ENCODE results near the gene PPIF.
A peak's percentile ranks its signal among the peaks of the same experiment; 100 is the strongest.

The PPIF gene

DNA sequence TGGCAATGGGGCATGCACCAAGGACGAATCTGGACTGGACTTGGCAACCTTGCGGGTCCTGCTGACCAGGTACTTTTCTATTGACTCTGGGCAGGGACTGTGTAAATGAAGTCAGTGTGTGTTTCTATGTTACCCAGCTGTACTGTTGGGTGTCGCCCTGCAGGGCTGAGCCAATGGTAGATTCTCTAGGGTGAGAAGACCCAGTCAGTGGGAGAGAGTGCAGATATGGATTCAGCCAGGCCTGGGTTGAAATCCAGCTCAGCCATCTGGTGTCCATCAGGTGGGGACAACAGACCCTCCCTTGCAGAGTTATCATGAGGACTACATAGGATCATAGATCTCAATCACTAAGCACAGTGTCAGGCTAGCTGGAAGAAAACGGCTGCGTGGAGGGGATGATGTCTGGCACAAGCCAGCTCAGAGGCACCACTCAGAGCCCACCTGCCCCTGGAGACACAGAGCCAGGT lies 4.9 kb upstream of the PPIF start:
- Histone ChIP-seq H3K27ac (ENCODE audit: insufficient read depth in 1 of 2, low read depth in 1 of 2, low read length in 2 of 2, poor library complexity in 1 of 2, severe bottlenecking in 2 of 2) (no peak overlapping the region), H3K4me1 (ENCODE audit: control extremely low read depth in 1 of 4, control insufficient read depth in 4 of 4, insufficient read depth in 4 of 4, low read length in 3 of 4) (peaks cover 3 to 31% (median 6%) of the 10 kb centered on the region in 4 experiments), H3K4me3 (ENCODE audit: control insufficient read depth in 1 of 7, extremely low read depth in 1 of 7, insufficient read depth in 4 of 7, low read depth in 2 of 7, low read length in 6 of 7) (no peak overlapping the region), H3K27me3 (replicated peaks in 2 of 5; ENCODE audit: control insufficient read depth in 4 of 5, insufficient read depth in 5 of 5, low read length in 4 of 5) (no peaks in the 10 kb centered on the region), H3K9me3 (ENCODE audit: control extremely low read depth in 1 of 5, control insufficient read depth in 4 of 5, insufficient read depth in 2 of 5, low read depth in 1 of 5, low read length in 4 of 5) (peaks cover 0 to 3% (median 0%) of the 10 kb centered on the region in 5 experiments), H3K36me3 (ENCODE audit: control insufficient read depth in 4 of 4, insufficient read depth in 4 of 4, low read length in 3 of 4) (no peaks in the 10 kb centered on the region)
- DNase-seq = no peak
- POLR2A ChIA-PET = no interaction called here
- CTCF ChIA-PET = interaction anchor here (1.0 to 2.5 kb wide), 5 partner anchors 8 to 25 kb away, joined by 3 to 11 read pairs (median 3); no protein-coding TSS in a partner anchor
- WGBS (ENCODE audit: insufficient coverage) = 98% methylated on average over 5 of the region's 5 CpGs

DNA sequence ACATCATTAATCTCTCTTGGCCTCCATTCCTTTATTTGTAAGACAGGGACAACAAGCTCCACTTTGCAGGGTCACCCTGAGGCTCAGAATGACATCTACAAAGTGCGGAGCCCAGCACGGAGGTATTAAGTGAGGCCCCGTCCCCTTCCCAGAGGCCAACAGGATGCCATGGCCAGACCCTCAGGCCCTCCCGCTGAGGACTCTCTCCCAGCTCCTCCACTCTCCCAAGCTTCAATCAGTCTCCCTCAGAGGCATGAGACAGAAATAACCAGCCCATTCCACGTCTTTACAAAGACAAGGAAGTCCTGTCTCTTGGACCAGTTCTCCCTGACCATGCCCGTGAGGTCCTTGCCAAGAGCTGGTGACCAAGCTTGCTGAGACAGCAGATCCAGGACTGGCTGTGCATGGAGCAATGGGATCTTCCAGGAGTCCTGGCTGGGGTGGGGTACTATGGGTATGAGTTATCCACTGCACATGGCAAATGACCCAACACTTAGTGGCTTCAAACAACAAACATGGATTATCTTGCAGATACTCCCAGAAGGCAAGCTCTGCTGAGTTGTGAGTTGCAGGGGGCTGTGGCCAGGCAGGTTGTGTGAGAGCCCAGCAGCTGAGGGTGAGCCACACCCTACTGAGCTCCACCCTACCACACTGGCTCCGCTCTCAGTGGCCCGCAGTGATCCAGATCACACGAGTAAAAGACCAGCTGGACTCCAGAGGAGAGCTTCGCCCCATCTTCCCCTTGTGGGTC lies 4.3 kb upstream of the PPIF start:
- no peaks in the 10 kb centered on the region for H3K36me3 ChIP-seq (ENCODE audit: control insufficient read depth in 4 of 4, insufficient read depth in 4 of 4, low read length in 3 of 4)
- H3K4me1 ChIP-seq (ENCODE audit: control extremely low read depth in 1 of 4, control insufficient read depth in 4 of 4, insufficient read depth in 4 of 4, low read length in 3 of 4) = peaks cover 3 to 31% (median 12%) of the 10 kb centered on the region in 4 experiments
- no peak overlapping the region for H3K4me3 ChIP-seq (ENCODE audit: control insufficient read depth in 1 of 7, extremely low read depth in 1 of 7, insufficient read depth in 4 of 7, low read depth in 2 of 7, low read length in 6 of 7)
- CTCF ChIA-PET = interaction anchor here (1.0 to 2.5 kb wide), 6 partner anchors 9 to 26 kb away, joined by 3 to 11 read pairs (median 3); no protein-coding TSS in a partner anchor
- H3K27me3 ChIP-seq (replicated peaks in 2 of 5; ENCODE audit: control insufficient read depth in 4 of 5, insufficient read depth in 5 of 5, low read length in 4 of 5) = no peaks in the 10 kb centered on the region
- no peak overlapping the region for H3K27ac ChIP-seq (ENCODE audit: insufficient read depth in 1 of 2, low read depth in 1 of 2, low read length in 2 of 2, poor library complexity in 1 of 2, severe bottlenecking in 2 of 2)
- H3K9me3 ChIP-seq (ENCODE audit: control extremely low read depth in 1 of 5, control insufficient read depth in 4 of 5, insufficient read depth in 2 of 5, low read depth in 1 of 5, low read length in 4 of 5) = no peaks in the 10 kb centered on the region
- DNase-seq = no peak
- 97% methylated on average over 8 of the region's 10 CpGs for WGBS (ENCODE audit: insufficient coverage)
- POLR2A ChIA-PET = no interaction called here

DNA sequence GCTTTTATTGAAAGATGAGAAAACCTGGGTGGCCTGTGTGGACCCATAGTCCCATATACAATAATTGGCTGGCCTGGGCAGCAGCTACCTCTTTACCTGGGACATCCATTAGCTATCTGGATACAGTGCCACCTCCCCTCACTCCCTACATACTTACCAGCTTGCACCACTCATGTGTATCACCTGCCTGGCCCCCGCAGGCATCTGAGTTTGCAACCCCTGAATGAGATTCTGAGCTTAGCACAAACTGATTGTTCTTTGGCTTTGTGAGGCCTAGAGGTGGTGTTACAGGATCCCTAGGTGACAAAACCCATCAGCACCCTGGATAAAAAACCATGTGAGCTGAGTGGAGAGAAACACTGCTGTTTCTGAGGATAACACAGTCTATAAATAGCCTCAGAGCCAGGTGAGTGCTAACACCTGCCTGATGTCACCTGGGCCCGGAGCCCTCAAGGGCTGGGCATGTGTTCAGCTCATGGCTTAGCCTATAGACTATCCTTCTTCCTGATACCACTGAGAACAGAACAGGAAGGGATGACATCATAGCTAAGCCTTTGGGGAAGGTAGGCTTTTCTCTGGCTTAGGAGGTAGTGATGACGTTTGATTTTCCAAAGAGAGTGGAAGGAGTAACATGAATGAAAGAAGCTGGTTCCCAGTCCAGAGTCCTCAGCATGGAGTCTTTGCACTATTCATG lies 2.6 kb upstream of the PPIF start:
- 80% methylated on average over 1 of the region's 3 CpGs for WGBS (ENCODE audit: insufficient coverage)
- no peak overlapping the region for H3K4me3 ChIP-seq (ENCODE audit: control insufficient read depth in 1 of 7, extremely low read depth in 1 of 7, insufficient read depth in 4 of 7, low read depth in 2 of 7, low read length in 6 of 7)
- H3K27me3 ChIP-seq (replicated peaks in 2 of 5; ENCODE audit: control insufficient read depth in 4 of 5, insufficient read depth in 5 of 5, low read length in 4 of 5) = no peaks in the 10 kb centered on the region
- H3K4me1 ChIP-seq (ENCODE audit: control extremely low read depth in 1 of 4, control insufficient read depth in 4 of 4, insufficient read depth in 4 of 4, low read length in 3 of 4) = peaks cover 5 to 47% (median 23%) of the 10 kb centered on the region in 4 experiments
- no peak for DNase-seq
- peaks cover 7 to 16% (median 8%) of the 10 kb centered on the region in 4 experiments for H3K36me3 ChIP-seq (ENCODE audit: control insufficient read depth in 4 of 4, insufficient read depth in 4 of 4, low read length in 3 of 4)
- CTCF ChIA-PET = interaction anchor here (0.6 to 5.5 kb wide), 19 partner anchors 10 to 146 kb away, joined by 3 to 46 read pairs (median 5); no protein-coding TSS in a partner anchor
- H3K27ac ChIP-seq (ENCODE audit: insufficient read depth in 1 of 2, low read depth in 1 of 2, low read length in 2 of 2, poor library complexity in 1 of 2, severe bottlenecking in 2 of 2) = no peak overlapping the region
- H3K9me3 ChIP-seq (ENCODE audit: control extremely low read depth in 1 of 5, control insufficient read depth in 4 of 5, insufficient read depth in 2 of 5, low read depth in 1 of 5, low read length in 4 of 5) = no peaks in the 10 kb centered on the region
- POLR2A ChIA-PET = no interaction called here

DNA sequence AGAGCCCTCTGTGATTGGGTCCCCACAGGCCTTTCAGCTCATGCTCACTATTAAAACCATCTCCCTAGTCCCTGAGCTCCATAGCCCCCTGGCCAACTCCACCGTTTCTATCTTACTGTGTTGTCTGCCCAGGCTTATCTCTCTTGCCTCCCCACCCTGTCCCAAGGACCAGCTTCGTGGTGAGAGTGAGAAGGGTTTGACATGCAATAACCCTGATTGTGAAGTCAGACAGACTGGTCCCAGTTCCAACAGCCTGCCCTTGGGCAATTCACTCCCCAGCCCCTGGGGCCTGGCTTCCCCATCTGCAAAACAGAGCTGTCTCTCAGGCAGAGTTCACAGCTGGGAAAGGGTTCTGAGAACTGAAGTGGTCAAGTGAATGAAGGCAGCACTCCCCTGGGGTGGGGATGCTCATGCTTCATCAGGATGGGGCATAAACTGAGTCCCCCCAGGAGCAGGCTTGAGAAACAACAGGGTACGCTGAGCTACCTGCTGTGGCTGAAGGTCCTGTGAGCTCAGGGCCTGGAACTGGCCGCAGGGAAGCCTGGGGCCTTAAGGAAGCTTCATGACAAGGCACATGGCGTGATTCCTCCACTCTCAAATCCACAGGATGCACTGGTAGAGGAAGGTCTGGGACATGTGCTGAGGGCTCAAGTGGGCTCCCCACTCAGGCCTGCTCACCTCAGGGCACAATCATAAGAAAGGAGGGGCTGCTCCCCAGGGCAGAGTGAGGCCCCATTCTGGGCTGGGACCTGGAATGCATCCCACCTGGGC lies 1.8 kb upstream of the PPIF start:
- POLR2A ChIA-PET = interaction anchor here (1.0 kb wide), 1 partner anchor 43 kb away, joined by 3 read pairs; no protein-coding TSS in a partner anchor
- no peak overlapping the region for H3K27ac ChIP-seq (ENCODE audit: insufficient read depth in 1 of 2, low read depth in 1 of 2, low read length in 2 of 2, poor library complexity in 1 of 2, severe bottlenecking in 2 of 2)
- peaks cover 9 to 24% (median 15%) of the 10 kb centered on the region in 4 experiments for H3K36me3 ChIP-seq (ENCODE audit: control insufficient read depth in 4 of 4, insufficient read depth in 4 of 4, low read length in 3 of 4)
- no peak overlapping the region for H3K4me3 ChIP-seq (ENCODE audit: control insufficient read depth in 1 of 7, extremely low read depth in 1 of 7, insufficient read depth in 4 of 7, low read depth in 2 of 7, low read length in 6 of 7)
- H3K27me3 ChIP-seq (replicated peaks in 2 of 5; ENCODE audit: control insufficient read depth in 4 of 5, insufficient read depth in 5 of 5, low read length in 4 of 5) = no peaks in the 10 kb centered on the region
- no peaks in the 10 kb centered on the region for H3K9me3 ChIP-seq (ENCODE audit: control extremely low read depth in 1 of 5, control insufficient read depth in 4 of 5, insufficient read depth in 2 of 5, low read depth in 1 of 5, low read length in 4 of 5)
- CTCF ChIA-PET = interaction anchor here (0.6 to 5.5 kb wide), 16 partner anchors 10 to 145 kb away, joined by 3 to 46 read pairs (median 5); no protein-coding TSS in a partner anchor
- no peak for DNase-seq
- 90% methylated on average over 4 of the region's 5 CpGs for WGBS (ENCODE audit: insufficient coverage)
- H3K4me1 ChIP-seq (ENCODE audit: control extremely low read depth in 1 of 4, control insufficient read depth in 4 of 4, insufficient read depth in 4 of 4, low read length in 3 of 4) = peaks cover 5 to 55% (median 23%) of the 10 kb centered on the region in 4 experiments

DNA sequence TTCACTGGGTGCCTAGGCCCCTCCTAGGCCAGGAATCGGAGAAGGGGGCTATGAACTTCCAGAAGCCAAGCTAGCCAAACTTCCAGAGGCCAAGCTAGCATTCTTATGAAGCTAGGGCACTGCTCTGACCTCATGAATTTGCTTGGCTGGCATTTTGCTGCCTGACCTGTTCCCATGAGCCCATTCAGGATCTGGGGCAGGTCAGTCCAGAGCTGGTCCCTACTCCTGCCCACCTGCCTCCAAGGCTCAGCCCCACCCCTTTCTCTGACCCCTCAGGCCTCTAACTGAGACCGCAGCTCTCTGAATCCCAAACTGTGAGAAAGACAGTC lies 1.3 kb upstream of the PPIF start:
- no peak overlapping the region for H3K4me3 ChIP-seq (ENCODE audit: control insufficient read depth in 1 of 7, extremely low read depth in 1 of 7, insufficient read depth in 4 of 7, low read depth in 2 of 7, low read length in 6 of 7)
- CTCF ChIA-PET = interaction anchor here (0.6 to 5.5 kb wide), 11 partner anchors 11 to 122 kb away, joined by 3 to 46 read pairs (median 10); no protein-coding TSS in a partner anchor
- no peaks in the 10 kb centered on the region for H3K27me3 ChIP-seq (replicated peaks in 2 of 5; ENCODE audit: control insufficient read depth in 4 of 5, insufficient read depth in 5 of 5, low read length in 4 of 5)
- H3K4me1 ChIP-seq (ENCODE audit: control extremely low read depth in 1 of 4, control insufficient read depth in 4 of 4, insufficient read depth in 4 of 4, low read length in 3 of 4) = peaks cover 5 to 61% (median 23%) of the 10 kb centered on the region in 4 experiments
- H3K9me3 ChIP-seq (ENCODE audit: control extremely low read depth in 1 of 5, control insufficient read depth in 4 of 5, insufficient read depth in 2 of 5, low read depth in 1 of 5, low read length in 4 of 5) = no peaks in the 10 kb centered on the region
- H3K27ac ChIP-seq (ENCODE audit: insufficient read depth in 1 of 2, low read depth in 1 of 2, low read length in 2 of 2, poor library complexity in 1 of 2, severe bottlenecking in 2 of 2) = no peak overlapping the region
- POLR2A ChIA-PET = interaction anchor here (1.0 kb wide), 1 partner anchor 43 kb away, joined by 3 read pairs; no protein-coding TSS in a partner anchor
- peaks cover 9 to 29% (median 20%) of the 10 kb centered on the region in 4 experiments for H3K36me3 ChIP-seq (ENCODE audit: control insufficient read depth in 4 of 4, insufficient read depth in 4 of 4, low read length in 3 of 4)
- 93% methylated on average over 2 of the region's 2 CpGs for WGBS (ENCODE audit: insufficient coverage)
- DNase-seq = no peak

DNA sequence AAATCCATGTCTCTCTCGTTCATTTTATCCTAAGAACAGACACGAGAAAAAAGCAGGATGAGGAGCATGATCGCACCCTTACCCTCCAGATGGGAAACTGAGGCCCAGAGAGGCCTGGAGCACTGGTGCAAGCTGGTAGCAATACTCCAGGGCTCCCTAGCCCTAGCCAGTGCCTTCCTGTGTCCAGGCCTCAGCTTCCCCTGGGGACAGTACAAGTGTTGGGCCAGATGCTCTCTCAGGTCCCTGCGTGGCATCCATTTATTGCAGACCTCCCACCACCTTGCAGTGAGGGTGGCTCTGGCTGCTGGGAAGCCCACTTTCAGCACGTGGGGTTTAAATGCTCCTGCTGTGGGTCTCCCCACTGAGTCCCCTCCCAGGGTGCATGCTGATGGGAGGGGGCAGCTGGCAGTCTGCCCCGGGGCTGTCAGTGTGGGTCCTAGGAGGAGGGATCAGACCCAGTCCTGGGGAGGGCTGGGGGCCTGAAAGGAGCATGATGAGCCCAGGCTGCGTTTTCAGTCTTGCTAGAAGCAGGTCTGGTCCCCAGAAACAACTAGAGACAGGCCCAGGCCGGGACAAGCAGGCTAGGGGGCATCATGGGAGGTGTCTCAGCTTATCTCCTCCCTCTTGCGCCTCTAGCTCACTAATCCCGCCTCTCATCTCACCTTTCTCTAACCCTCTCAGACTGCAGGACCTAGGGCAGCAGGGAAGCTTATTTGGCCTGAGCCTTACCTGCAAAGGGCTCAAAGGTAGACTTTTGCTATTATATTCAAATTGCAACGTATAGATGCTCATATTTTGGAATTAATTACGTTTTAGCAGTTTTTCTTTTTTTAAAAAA lies 662 bp upstream of the PPIF start:
- Histone ChIP-seq H3K27me3 (replicated peaks in 2 of 5; ENCODE audit: control insufficient read depth in 4 of 5, insufficient read depth in 5 of 5, low read length in 4 of 5) (no peaks in the 10 kb centered on the region), H3K9me3 (ENCODE audit: control extremely low read depth in 1 of 5, control insufficient read depth in 4 of 5, insufficient read depth in 2 of 5, low read depth in 1 of 5, low read length in 4 of 5) (no peaks in the 10 kb centered on the region), H3K4me3 (ENCODE audit: control insufficient read depth in 1 of 7, extremely low read depth in 1 of 7, insufficient read depth in 4 of 7, low read depth in 2 of 7, low read length in 6 of 7) (peak overlapping the region in 2 of 7 experiments; percentile 7 to 76), H3K4me1 (ENCODE audit: control extremely low read depth in 1 of 4, control insufficient read depth in 4 of 4, insufficient read depth in 4 of 4, low read length in 3 of 4) (peaks cover 5 to 65% (median 23%) of the 10 kb centered on the region in 4 experiments), H3K36me3 (ENCODE audit: control insufficient read depth in 4 of 4, insufficient read depth in 4 of 4, low read length in 3 of 4) (peaks cover 9 to 35% (median 25%) of the 10 kb centered on the region in 4 experiments), H3K27ac (ENCODE audit: insufficient read depth in 1 of 2, low read depth in 1 of 2, low read length in 2 of 2, poor library complexity in 1 of 2, severe bottlenecking in 2 of 2) (no peak overlapping the region)
- DNase-seq = no peak
- POLR2A ChIA-PET = no interaction called here
- 93% methylated on average over 8 of the region's 12 CpGs for WGBS (ENCODE audit: insufficient coverage)
- CTCF ChIA-PET = interaction anchor here (0.6 to 5.5 kb wide), 11 partner anchors 10 to 47 kb away, joined by 3 to 46 read pairs (median 10); no protein-coding TSS in a partner anchor
